H54 (cell line): Measurements from ENCODE around the gene MLXIPL.
"Not testable (repeated sequence)": the region's sequence is repeated elsewhere in the genome, so short reads cannot be mapped to it uniquely, and the experiment has no call there.

Experiments used
- DNase-seq: peaks from one replicate; pipeline ENCODE4 v3.0.0; 2011; ENCODE audit warnings: low spot score, mixed read lengths; ENCODE audit not compliant: insufficient read length
- FAIRE-seq: peaks from 3 replicates; lab custom pipeline; 2011; peaks lifted over from hg19 to GRCh38; lab: Jason Lieb, UNC
- POLR2A ChIP-seq: IDR thresholded peaks from 2 replicates; pipeline ENCODE4 v1.6.1; 2011; ENCODE audit warnings: low read depth, mild to moderate bottlenecking, low read length

The MLXIPL gene

DNA sequence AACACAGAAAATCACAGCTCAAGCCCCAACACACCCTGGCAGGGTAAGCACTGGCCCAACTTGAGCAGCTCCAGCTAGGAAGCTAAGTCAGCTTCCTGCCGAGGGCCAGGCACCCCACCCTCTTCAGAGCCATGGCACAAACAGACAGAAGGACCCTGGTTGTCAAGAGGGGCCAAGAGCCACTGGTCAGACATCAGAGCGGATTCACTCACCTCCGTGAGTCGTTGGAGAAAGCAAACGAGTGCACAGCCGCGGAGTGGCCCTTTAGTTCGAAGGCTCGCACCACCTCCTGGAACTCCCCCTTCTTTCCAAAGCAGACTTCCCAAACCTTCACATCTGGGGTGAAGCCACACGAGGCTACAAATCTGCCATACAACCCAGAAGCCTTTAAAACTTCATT is 53.3 kb downstream of the MLXIPL start:
- TF ChIP-seq POLR2A, result no peak
- no peak for FAIRE-seq

DNA sequence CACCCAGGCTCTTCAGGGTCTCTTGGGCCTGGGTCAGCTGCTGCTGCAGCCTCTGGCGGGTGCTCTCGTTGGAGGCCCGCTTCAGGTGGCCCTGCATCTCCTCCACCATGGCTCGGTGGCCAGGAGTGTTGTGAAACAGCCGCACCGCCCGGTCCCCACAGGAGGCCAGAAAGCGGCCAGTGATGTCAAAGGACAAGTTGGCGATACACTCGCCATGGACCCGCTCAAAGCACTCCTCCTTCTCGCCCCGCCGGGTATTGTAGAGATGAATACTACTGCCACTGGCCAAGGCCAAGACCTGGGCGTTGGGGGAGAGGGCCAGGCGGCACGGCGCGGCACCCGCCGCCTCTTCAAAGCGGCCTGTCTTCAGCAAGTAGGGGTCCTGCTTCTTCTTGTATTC is 53.8 kb downstream of the MLXIPL start:
- TF ChIP-seq POLR2A, result no peak
- no peak for DNase-seq
- FAIRE-seq, result no peak

More for the DNA sequence above, 53.3 kb downstream of the MLXIPL start:
- DNase-seq, result no peak

DNA sequence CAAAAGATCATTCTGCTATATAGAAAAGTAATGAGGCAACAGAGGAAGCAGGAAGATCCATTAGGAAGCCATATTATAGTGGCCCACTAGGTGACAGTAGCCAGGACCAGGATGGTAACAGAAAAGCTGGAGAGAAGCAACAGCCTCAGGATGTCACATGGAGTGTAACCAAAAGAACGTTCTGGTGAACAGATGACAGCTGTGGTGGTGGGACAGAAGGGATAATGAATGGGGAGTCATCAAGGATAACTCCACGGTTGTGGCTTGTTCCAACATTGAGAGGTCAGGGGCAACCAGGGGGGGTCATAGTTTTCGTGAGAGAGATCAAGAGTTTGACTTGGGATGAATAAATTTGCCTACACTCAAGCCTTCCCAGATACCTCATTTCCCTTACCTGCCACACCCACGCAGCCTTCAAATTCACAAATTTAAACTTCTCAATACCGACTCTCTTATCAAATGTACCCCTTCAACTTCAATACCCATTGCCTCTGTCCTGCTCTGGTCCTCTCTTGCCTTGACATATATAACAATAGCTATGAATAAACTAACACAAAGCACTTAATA is 55.2 kb downstream of the MLXIPL start:
- DNase-seq, result no peak
- FAIRE-seq, result no peak
- TF ChIP-seq POLR2A, result no peak

DNA sequence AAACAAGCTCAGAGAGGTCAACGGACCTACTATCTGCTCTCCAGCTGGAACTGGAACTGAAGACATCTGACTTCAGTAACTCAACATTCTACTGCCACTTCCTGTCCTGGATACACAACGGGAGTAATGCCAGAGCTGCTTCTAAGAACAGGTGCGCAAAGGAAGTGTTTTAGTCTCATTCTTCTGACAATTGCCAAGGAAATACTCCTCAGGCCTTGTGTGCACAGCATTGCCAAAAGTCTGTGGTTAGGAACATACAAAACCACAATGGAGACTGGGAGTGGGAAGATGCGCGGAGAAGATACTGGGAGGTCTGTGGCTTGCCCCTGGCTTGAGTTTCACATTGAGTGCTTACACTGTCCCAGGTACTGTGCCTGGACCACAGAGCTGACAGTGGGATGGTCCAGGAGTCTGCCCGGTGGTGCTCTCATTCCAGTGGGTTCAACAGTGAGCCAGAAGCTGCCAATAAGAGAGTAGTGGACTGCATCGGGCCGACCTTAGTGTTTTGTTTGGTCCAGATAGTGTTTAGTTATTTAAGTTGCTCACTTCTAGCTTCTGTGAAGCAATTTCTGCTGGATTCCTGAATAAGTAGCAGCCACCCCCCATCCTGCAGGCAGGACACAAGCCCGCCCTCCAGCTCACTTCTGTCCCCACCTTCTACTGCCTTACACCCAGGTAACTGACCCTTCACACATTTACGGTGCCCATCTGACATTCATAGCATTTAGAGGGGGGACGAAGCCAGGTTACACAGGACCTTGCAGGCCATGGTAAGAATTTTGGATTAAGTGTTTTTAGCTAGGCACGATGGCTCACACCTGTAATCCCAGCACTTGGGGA is 56.3 kb downstream of the MLXIPL start:
- DNase-seq (no peak), FAIRE-seq (no peak)
- no peak for TF ChIP-seq POLR2A

DNA sequence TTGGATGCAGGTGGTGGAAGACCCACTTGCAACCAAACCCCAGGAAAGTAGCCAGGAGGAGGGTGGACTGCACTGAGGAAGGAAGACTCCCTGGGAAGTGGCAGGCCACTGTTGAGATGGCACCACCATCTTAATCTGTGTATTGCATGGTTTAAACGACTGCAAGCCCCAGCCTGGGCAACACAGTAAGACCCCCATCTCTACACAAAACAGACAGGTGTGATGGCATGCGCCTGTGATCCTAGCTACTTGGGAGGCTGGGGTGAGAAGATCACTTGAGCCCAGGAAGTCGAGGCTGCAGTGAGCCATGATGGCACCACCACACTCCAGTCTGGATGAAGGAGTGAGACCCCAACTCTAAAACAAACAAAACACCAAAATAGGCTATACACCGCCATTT is 57.2 kb downstream of the MLXIPL start:
- DNase-seq (no peak), FAIRE-seq (no peak)
- TF ChIP-seq POLR2A, result no peak

DNA sequence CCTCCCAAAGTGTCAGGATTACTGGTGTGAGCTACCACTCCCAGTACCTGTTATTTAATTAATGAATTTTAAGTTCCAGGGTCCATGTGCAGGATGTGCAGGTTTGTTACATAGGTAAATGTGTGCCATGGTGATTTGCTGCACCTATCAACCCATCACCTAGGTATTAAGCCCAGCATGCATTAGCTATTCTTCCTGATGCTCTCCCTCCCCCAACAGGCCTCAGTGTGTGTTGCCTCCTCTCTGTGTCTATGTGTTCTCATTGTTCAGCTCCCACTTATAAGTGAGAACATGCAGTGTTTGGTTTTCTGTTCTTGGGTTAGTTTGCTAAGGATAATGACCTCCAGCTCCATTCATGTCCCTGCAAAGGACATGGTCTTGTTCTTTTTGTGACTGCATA is 57.9 kb downstream of the MLXIPL start:
- FAIRE-seq, DNase-seq: not testable (repeated sequence)

DNA sequence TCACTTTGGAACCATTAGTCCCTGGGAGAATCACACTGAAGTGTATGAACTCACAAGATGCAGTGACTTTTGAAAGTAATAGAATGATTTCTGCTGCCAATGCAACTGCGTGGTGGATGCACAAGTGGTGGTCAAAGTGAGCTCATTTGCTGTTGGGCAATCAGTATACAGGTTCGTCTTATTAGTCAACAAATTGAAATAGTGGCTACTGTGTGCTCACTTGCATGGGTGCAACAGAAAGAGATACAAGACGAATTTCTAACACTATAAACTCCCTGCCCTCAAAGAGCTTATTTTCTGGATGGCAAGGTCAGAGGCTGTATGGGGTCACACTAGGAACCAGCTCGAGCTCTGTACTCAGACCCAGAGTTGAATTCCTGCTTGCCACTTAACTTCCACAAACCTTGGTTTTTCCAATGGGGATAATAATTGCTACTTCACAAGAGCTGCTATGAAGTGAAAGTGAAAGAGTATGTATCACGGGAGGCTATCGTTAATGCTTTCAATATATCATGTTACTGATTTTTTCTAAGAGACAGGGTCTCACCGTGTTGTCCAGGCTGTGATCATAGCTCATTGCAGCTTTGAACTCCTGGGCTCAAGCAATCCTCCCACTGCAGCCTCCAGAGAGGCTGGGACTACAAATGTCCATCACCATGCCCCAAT is 58.5 kb downstream of the MLXIPL start:
- DNase-seq (no peak), FAIRE-seq (no peak)
- TF ChIP-seq POLR2A, result no peak

DNA sequence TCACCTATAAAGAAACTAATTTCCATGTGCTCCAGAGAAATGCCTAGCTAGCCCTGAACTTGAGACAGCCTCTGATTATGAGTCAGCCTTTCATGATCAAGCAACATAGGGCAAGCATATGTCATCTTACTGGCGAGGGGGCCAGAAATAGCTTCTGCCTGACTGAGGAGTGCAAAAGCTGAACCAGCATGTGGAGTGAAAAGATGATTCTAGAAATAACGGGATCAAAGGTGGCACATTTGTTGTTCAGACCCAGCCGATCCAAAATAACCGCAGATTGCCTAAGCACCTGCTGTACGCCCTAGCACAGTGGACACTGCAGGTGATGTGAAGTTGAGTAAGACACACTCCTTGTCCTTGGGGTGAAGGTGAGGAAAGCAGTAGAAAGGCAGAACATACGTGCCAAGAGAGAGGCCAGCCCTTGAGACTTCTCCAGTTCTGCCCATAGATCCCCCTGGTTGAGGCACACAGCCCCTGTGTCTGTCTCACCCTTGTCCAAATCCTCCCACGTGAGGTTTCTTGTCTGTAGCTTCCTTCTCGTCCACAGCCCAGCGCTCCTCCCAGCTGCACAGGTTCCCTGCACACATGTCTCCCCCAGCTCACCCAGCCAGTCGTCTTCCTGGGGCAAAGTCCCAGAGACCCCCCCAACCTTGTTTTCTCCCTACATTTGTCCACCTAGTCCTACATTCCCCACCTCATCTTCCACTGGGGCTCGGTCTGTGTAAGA is 64.0 kb downstream of the MLXIPL start:
- TF ChIP-seq POLR2A, result 0 out of 2 replicates have a peak, but pooled peaks have one; percentile 6
- FAIRE-seq (no peak), DNase-seq (peak; percentile 84)

DNA sequence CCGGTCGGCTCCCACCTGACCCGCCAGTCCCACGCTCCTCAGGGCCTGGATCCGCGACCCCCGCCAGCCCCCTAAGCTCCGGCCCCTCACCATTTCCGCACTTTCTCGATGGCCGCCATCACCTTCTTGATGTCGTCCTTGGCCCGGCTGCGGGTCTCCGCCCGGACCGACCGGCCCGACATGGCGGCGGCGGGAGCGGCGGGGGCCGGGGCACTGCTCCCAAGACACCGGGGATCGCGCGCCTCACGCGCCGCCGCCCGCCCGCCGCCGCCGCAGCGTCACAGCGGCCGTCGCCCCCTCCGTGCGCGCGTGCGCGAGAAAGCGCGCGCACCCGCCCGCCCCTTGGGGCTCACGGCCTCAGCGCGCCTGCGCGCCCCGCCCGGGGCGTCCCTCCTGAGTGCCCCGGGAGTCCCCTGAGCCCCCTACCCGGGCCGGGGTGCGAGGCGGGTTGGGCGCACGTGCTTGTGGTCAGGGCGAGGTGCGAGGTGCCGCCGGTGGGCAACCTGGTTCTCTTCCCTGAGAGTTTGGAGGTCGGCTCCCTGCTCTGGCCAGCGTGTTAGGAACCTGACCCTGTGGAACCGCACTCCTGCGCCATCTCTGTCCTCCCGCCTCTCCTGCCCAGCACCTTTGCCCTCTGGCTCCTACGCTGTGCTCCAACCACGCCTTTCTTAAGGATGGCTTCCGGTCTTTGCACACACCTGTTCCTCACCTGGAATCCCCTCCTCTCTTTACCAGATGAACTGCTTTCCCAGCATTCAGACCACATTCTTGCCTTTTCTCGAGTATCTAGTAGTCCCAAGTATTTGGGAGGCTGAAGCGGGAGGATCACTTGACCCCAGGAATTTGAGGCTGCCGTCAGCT is 66.7 kb downstream of the MLXIPL start, which contains the start of gene BCL7B:
TSS of gene BCL7B (minus strand) at position 294 of the 861 bp plus-strand sequence. CDS start at position 182, 112 bp downstream.
- peak; percentile 43 for TF ChIP-seq POLR2A
- FAIRE-seq, result no peak
- DNase-seq, result peak; percentile 88

DNA sequence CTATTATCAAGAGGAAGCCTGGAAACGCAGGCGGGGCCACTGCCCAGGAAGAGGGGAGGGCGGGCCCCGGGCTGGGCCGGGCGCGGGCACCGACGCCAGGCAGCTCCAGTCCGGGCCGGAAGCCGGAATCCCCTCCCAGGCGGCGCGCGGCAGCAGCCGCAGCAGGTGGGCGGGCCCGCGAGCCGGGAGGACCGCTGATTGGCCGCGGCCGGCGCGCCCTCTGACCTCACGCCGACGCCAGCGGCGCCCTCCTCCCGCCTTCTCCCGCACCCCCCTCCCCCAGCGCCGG is 67.3 kb downstream of the MLXIPL start:
- FAIRE-seq (no peak), DNase-seq (peak; percentile 86)
- TF ChIP-seq POLR2A, result no peak

DNA sequence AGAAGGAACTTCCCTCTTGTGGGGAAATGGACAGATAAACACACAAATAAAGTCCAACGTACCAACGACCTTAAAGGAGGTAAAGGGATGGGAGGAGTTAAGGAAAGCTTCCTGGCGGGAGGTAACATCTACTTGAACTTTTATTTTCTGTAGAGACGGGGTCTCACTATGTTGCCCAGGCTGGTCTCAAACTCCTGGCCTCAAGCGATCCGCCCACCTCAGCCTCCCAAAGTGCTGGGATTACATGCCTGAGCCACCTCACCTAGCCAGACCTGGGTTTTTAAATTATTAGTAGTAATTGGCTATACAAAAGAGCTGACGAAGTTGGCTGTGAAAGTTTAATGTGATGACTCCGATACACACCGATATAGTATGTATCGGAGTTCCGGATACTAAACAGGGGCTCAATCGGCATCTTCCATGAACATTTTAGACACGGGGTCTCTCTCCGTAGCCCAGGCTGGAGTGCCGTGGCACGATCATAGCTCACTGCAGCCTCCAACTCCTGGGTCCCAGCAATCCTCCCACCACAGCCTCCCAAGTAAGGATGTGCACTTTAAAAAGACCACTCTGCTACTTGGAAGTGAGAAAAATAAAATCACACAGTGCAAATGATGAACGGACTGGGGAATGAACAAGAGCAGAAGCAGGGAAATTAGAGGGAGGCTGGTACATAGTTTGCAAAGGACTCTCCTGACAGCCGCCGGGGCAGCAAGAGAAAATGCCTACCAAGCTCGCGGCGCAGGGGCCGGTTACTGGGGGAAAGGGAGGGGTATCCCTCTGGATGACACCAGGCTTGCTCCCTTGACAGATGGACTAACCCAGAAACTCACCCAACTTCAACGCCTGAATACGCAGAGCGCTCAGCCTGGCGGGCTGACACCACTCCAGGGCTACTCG is 67.9 kb downstream of the MLXIPL start:
- DNase-seq, result no peak
- no peak for FAIRE-seq
- TF ChIP-seq POLR2A, result peak; percentile 69

DNA sequence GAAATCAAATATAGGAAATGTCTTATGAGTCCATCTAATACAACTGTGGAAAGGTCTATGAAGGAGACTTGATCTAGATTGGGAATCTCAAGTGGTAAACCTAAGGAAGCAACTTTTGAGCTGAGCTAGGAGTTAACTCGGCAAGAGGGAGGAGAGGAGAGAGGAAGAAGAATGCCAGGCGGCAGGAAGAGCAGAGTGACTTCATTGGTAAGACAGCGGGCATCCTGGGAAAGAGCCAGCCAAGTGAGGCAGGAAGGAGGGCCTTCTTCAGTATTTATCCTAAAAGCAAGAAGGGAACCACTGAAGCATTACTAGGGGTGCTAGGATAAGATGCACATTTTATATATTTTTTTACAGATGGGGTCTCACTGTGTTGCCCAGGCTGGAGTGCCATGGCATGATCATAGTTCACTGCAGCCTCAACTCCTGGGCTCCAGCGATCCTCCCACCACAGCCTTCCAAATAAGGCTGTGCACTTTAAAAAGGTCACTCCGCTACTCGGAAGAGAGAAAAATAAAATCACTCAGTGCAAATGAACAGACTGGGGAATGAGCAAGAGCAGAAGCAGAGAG is 68.8 kb downstream of the MLXIPL start:
- TF ChIP-seq POLR2A, result no peak
- DNase-seq (peak; percentile 34), FAIRE-seq (no peak)

DNA sequence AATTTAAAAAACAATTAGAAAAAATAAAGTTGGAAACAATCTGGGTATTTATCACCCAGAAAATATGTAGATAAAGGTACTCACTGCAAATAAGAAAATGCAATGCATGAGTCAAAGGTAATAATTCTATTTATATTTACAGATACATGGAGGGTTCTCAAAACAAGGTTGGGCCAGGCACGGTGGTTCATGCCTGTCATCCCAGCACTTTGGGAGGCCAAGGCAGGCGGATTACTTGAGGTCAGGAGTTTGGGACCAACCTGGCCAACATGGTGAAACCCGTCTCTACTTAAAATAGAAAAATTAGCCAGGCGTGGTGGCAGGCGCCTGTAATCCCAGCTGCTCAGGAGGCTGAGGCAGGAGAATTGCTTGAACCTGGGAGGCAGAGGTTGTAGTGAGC is 74.2 kb downstream of the MLXIPL start:
- not testable (repeated sequence) for DNase-seq, FAIRE-seq
